ENCODE results near the gene TBXAS1. TPM values are rescaled to one million over a fixed set of nuclear protein-coding genes. Genes with fewer than 3 reads are reported as not detected.

TBXAS1 gene
- total RNA-seq, 2 donors from 2014 or later = 3.6 to 10.6 TPM

- H3K9me3 ChIP-seq = no peaks in the 10 kb centered on the region
- ATAC-seq (no peak), DNase-seq (no peak)
- no peaks in the 10 kb centered on the region for H3K4me1 ChIP-seq
- no peak overlapping the region for H3K4me3 ChIP-seq
- no peak overlapping the region for H3K27ac ChIP-seq
- TF ChIP-seq POLR2A (IDR thresholded peaks at IDR 0.05) (no peak), CTCF (IDR thresholded peaks at IDR 0.05) (no peak)
- intact Hi-C loops (cut with DNase I) = no loop called here
- no peaks in the 10 kb centered on the region for H3K36me3 ChIP-seq (replicated peaks in 1 of 2; ENCODE audit: insufficient read depth in 1 of 2, low read depth in 2 of 2)
- H3K27me3 ChIP-seq = no peaks in the 10 kb centered on the region
Measured at GRCh38 chr7:139932531-139932930, 103.5 kb downstream of the TBXAS1 start.

- H3K36me3 ChIP-seq (replicated peaks in 1 of 2; ENCODE audit: insufficient read depth in 1 of 2, low read depth in 2 of 2) = no peaks in the 10 kb centered on the region
- H3K4me1 ChIP-seq = no peaks in the 10 kb centered on the region
- TF ChIP-seq POLR2A (IDR thresholded peaks at IDR 0.05) (no peak), CTCF (IDR thresholded peaks at IDR 0.05) (no peak)
- intact Hi-C loops (cut with DNase I) = no loop called here
- DNase-seq (peak in 1 of 4 donors; percentile 35), ATAC-seq (peak; percentile 21)
- no peaks in the 10 kb centered on the region for H3K27me3 ChIP-seq
- no peak overlapping the region for H3K27ac ChIP-seq
- H3K4me3 ChIP-seq = no peak overlapping the region
- 56 to 67% methylated on average over 2 of the region's 2 CpGs for WGBS, 2 donors
- no peaks in the 10 kb centered on the region for H3K9me3 ChIP-seq
Measured at GRCh38 chr7:139936760-139937310, 107.8 kb downstream of the TBXAS1 start.

GRCh38 chr7:139937715-139938114, 108.7 kb downstream of the TBXAS1 start:
- Histone ChIP-seq H3K4me3 (no peak overlapping the region), H3K4me1 (no peaks in the 10 kb centered on the region), H3K36me3 (replicated peaks in 1 of 2; ENCODE audit: insufficient read depth in 1 of 2, low read depth in 2 of 2) (no peaks in the 10 kb centered on the region), H3K27me3 (no peaks in the 10 kb centered on the region), H3K9me3 (no peaks in the 10 kb centered on the region), H3K27ac (no peak overlapping the region)
- no peak for ATAC-seq
- no peak for TF ChIP-seq CTCF (IDR thresholded peaks at IDR 0.05)
- no peak for TF ChIP-seq POLR2A (IDR thresholded peaks at IDR 0.05)
- 50 to 73% methylated on average over 6 of the region's 6 CpGs for WGBS, 2 donors
- peak in 1 of 4 donors; percentile 25 for DNase-seq
- intact Hi-C loops (cut with DNase I) = no loop called here

- DNase-seq (no peak), ATAC-seq (no peak)
- intact Hi-C loops (cut with DNase I) = no loop called here
- Histone ChIP-seq H3K27me3 (no peaks in the 10 kb centered on the region), H3K4me3 (no peak overlapping the region), H3K4me1 (no peaks in the 10 kb centered on the region), H3K36me3 (replicated peaks in 1 of 2; ENCODE audit: insufficient read depth in 1 of 2, low read depth in 2 of 2) (no peaks in the 10 kb centered on the region), H3K9me3 (no peaks in the 10 kb centered on the region), H3K27ac (no peak overlapping the region)
- TF ChIP-seq CTCF (IDR thresholded peaks at IDR 0.05) (no peak), POLR2A (IDR thresholded peaks at IDR 0.05) (no peak)
- 76 to 77% methylated on average over 2 of the region's 2 CpGs for WGBS, 2 donors
Measured at GRCh38 chr7:139940866-139941265, 111.8 kb downstream of the TBXAS1 start.

- Histone ChIP-seq H3K27me3 (no peaks in the 10 kb centered on the region), H3K36me3 (replicated peaks in 1 of 2; ENCODE audit: insufficient read depth in 1 of 2, low read depth in 2 of 2) (no peaks in the 10 kb centered on the region), H3K4me3 (no peak overlapping the region), H3K9me3 (no peaks in the 10 kb centered on the region), H3K27ac (no peak overlapping the region), H3K4me1 (no peaks in the 10 kb centered on the region)
- TF ChIP-seq POLR2A (IDR thresholded peaks at IDR 0.05) = no peak
- TF ChIP-seq CTCF (IDR thresholded peaks at IDR 0.05) = no peak
- DNase-seq (no peak), ATAC-seq (no peak)
- intact Hi-C loops (cut with DNase I) = no loop called here
- 82 to 87% methylated on average over 3 of the region's 3 CpGs for WGBS, 2 donors
Measured at GRCh38 chr7:139941421-139941820, 112.4 kb downstream of the TBXAS1 start.
